IMR-90 (cell line): ENCODE measurements around the gene NUP153. TPM values are rescaled to one million over a fixed set of nuclear protein-coding genes. Genes with fewer than 3 reads are reported as not detected.
A peak's percentile ranks its signal among the peaks of the same experiment; 100 is the strongest.
"Not testable (repeated sequence)": the region's sequence is repeated elsewhere in the genome, so short reads cannot be mapped to it uniquely, and the experiment has no call there.

Source experiments
- ATAC-seq: fragments of 200-7000 bp; cut with Tn5 transposase; 2 replicates; pipeline ENCODE4 v1.9.1; 2020; ENCODE audit warnings: low read depth, mild to moderate bottlenecking, moderate library complexity
- BruUV-seq: library from RNA; stranded (reverse); fragments of 400-500 nt; replicated peaks from 2 replicates; lab custom pipeline; 2021; lab: Mats Ljungman, UMichigan
- CTCF ChIA-PET: fragments of 300-600 bp; formaldehyde crosslinking; extraction: SDS; loops from one replicate; lab custom pipeline; 2021; ENCODE audit warnings: antibody characterized with exemption; lab: Yijun Ruan, JAX
- POLR2A ChIA-PET: fragments of 300-600 bp; sonication (Branson Sonifier 250); formaldehyde crosslinking; loops from one replicate; lab custom pipeline; 2022; ENCODE audit warnings: antibody characterized with exemption; ENCODE audit not compliant: unreplicated experiment; lab: Charles Lee
- DNase-seq: peaks from one replicate; pipeline ENCODE4 v3.0.0; 2013
- H2AFZ ChIP-seq: replicated peaks from 2 replicates; pipeline ENCODE3; 2013; ENCODE audit warnings: low read length, mild to moderate bottlenecking; ENCODE audit not compliant: poor library complexity
- H2AK5ac ChIP-seq: 2 replicates; pipeline ENCODE4 v1.6.1; 2013; ENCODE audit warnings: low read depth, low read length, inconsistent platforms
- H2AK9ac ChIP-seq: replicated peaks from 2 replicates; pipeline ENCODE3; 2013; ENCODE audit warnings: mild to moderate bottlenecking, low read depth, low read length, moderate library complexity; ENCODE audit not compliant: poor library complexity
- H2BK120ac ChIP-seq: 2 replicates; pipeline ENCODE4 v1.6.1; 2013; ENCODE audit warnings: low read depth, low read length, inconsistent platforms
- H2BK15ac ChIP-seq: 3 replicates; pipeline ENCODE4 v1.6.1; 2013; ENCODE audit warnings: low read depth, low read length, inconsistent platforms
- H2BK20ac ChIP-seq: 2 replicates; pipeline ENCODE4 v1.6.1; 2013; ENCODE audit warnings: low read depth, mild to moderate bottlenecking, inconsistent platforms, low read length, moderate library complexity
- H2BK5ac ChIP-seq: 2 replicates; pipeline ENCODE4 v1.6.1; 2013; ENCODE audit warnings: mild to moderate bottlenecking, low read depth, low read length, inconsistent platforms; ENCODE audit not compliant: poor library complexity, severe bottlenecking
- H3K14ac ChIP-seq: replicated peaks from 2 replicates; pipeline ENCODE4 v1.6.1; 2013; ENCODE audit warnings: low read depth, low read length, inconsistent platforms
- H3K18ac ChIP-seq: 2 replicates; pipeline ENCODE4 v1.6.1; 2013; ENCODE audit warnings: low read depth, low read length, control low read depth
- H3K23ac ChIP-seq: 2 replicates; pipeline ENCODE4 v1.6.1; 2013; ENCODE audit warnings: low read depth, low read length, inconsistent platforms
- H3K27ac ChIP-seq: 2 replicates; pipeline ENCODE4 v1.5.1; 2013; ENCODE audit warnings: mild to moderate bottlenecking, control low read depth, low read length; ENCODE audit not compliant: insufficient read depth
- H3K27me3 ChIP-seq: 2 replicates; pipeline ENCODE4 v1.6.1; 2013; ENCODE audit warnings: low read length; ENCODE audit not compliant: control insufficient read depth, insufficient read depth
- H3K36me3 ChIP-seq: 2 replicates; pipeline ENCODE4 v1.6.1; 2013; ENCODE audit warnings: low read length, mixed read lengths; ENCODE audit not compliant: control insufficient read depth, insufficient read depth
- H3K4ac ChIP-seq: 2 replicates; pipeline ENCODE4 v1.6.1; 2013; ENCODE audit warnings: low read depth, low read length, inconsistent platforms
- H3K4me1 ChIP-seq: 2 replicates; pipeline ENCODE4 v1.6.1; 2013; ENCODE audit warnings: low read length, mixed read lengths; ENCODE audit not compliant: control insufficient read depth, insufficient read depth
- H3K4me2 ChIP-seq: 2 replicates; pipeline ENCODE4 v1.6.1; 2013; ENCODE audit warnings: low read depth, mild to moderate bottlenecking, control low read depth, low read length, moderate library complexity
- H3K4me3 ChIP-seq: 2 replicates; pipeline ENCODE4 v1.5.1; 2013; ENCODE audit warnings: low read depth, mild to moderate bottlenecking, control low read depth, low read length, moderate library complexity; ENCODE audit not compliant: insufficient read depth
- H3K56ac ChIP-seq: 2 replicates; pipeline ENCODE4 v1.6.1; 2013; ENCODE audit warnings: low read length, inconsistent platforms; ENCODE audit not compliant: insufficient read depth; ENCODE audit errors: extremely low read depth
- H3K79me1 ChIP-seq, 2 experiments: 2 replicates each; pipeline ENCODE4 v1.6.1; 2013; ENCODE audit warnings: low read length in 2 of 2, inconsistent platforms in 1 of 2, low read depth in 1 of 2
- H3K9ac ChIP-seq: 2 replicates; pipeline ENCODE4 v1.6.1; 2013; ENCODE audit warnings: low read depth, low read length, control low read depth
- H3K9me1 ChIP-seq: 2 replicates; pipeline ENCODE4 v1.6.1; 2013; ENCODE audit warnings: low read length, inconsistent platforms; ENCODE audit not compliant: insufficient read depth
- H3K9me3 ChIP-seq: 2 replicates; pipeline ENCODE4 v1.6.1; 2013; ENCODE audit warnings: low read length; ENCODE audit not compliant: control insufficient read depth, insufficient read depth
- H4K20me1 ChIP-seq: 2 replicates; pipeline ENCODE4 v1.6.1; 2013; ENCODE audit warnings: low read length, inconsistent platforms; ENCODE audit not compliant: insufficient read depth
- H4K5ac ChIP-seq: 2 replicates; pipeline ENCODE4 v1.6.1; 2013; ENCODE audit warnings: mild to moderate bottlenecking, low read depth, low read length, control low read depth
- H4K8ac ChIP-seq, 2 experiments: 2 replicates each; pipeline ENCODE4 v1.6.1; 2013; ENCODE audit warnings: low read depth in 2 of 2, low read length in 2 of 2, control low read depth in 1 of 2, inconsistent platforms in 1 of 2
- H4K91ac ChIP-seq: 2 replicates; pipeline ENCODE4 v1.6.1; 2013; ENCODE audit warnings: low read depth, low read length, inconsistent platforms; ENCODE audit not compliant: insufficient read depth
- WGBS, 2 experiments: methylation state at CpG; one replicate each; pipeline versions ENCODE4 v1.1.5 to v1.1.7; 2013; ENCODE audit warnings: missing lambda C conversion rate in 2 of 2; ENCODE audit not compliant: insufficient read length in 1 of 2; ENCODE audit errors: extremely low coverage in 2 of 2; 5-methylcytosine and 5-hydroxymethylcytosine counted together
- dilution Hi-C: fragments of 300-500 bp; cut with HindIII; formaldehyde crosslinking; loops from one replicate; pipeline ENCODE4 v1.14.3; 2018; ENCODE audit warnings: low sequenced_read_pairs; ENCODE audit not compliant: unreplicated experiment
- in situ Hi-C: fragments of 300-500 bp; cut with MboI; formaldehyde crosslinking; loops from 3 replicates; pipeline ENCODE4 v1.14.3; 2019; ENCODE audit warnings: low sequenced_read_pairs, inconsistent platforms, mixed read lengths
- intact Hi-C: fragments of 100-400 bp; cut with micrococcal nuclease; formaldehyde crosslinking; loops from 2 replicates; pipeline ENCODE4 v1.10.0; 2022
- polyA plus RNA-seq, 3 experiments: library from polyadenylated mRNA; depleted of rRNA; stranded (reverse); fragments of >200 nt; gene quantifications; 2 replicates each; pipeline ENCODE4 v1.2.3, GENCODE V29; 2012; ENCODE audit warnings: low replicate concordance in 1 of 3
- total RNA-seq: library from RNA; depleted of rRNA; stranded (reverse); fragments of >200 nt; gene quantifications from 2 replicates; pipeline ENCODE4 v1.2.3, GENCODE V29; 2012

Gene NUP153
- total and polyA plus RNA-seq, 2 of the 4 experiments (the other 2 are of a cell fraction) = 17.2 to 39.4 TPM

DNA sequence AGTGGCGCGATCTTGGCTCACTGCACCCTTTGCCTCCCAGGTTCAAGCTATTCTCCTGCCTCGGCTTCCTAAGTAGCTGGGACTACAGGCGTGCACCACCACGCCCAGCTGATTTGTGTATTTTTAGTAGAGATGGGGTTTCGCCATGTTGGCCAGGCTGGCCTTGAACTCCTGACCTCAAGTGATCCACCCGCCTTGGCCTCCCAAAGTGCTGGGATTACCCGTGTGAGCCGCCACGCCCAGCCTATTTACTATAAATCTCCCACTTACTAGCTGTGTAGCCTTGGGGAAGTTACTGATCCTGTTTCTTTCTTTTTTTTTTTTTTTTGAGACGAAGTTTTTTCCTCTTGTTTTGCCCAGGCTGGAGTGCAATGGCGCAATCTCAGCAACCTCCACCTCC, 1.3 kb upstream of the NUP153 start:
- H4K5ac ChIP-seq, H3K36me3 ChIP-seq, dilution Hi-C loops, H3K23ac ChIP-seq, H2BK20ac ChIP-seq, H2BK5ac ChIP-seq, H2BK120ac ChIP-seq, H4K20me1 ChIP-seq, H3K4me3 ChIP-seq, DNase-seq, BruUV-seq, H3K14ac ChIP-seq, H4K8ac ChIP-seq, H3K4me1 ChIP-seq, intact Hi-C loops, H3K9me3 ChIP-seq, POLR2A ChIA-PET, H3K4me2 ChIP-seq, H3K56ac ChIP-seq, in situ Hi-C loops, H3K9ac ChIP-seq, H2AFZ ChIP-seq, ATAC-seq, H3K27ac ChIP-seq, H3K4ac ChIP-seq, H2BK15ac ChIP-seq, H2AK9ac ChIP-seq, H4K91ac ChIP-seq, H3K18ac ChIP-seq, H3K9me1 ChIP-seq, H3K27me3 ChIP-seq: not testable (repeated sequence)
- WGBS, 2 experiments = no CpG with 5 or more reads among the region's 12 CpGs
- CTCF ChIA-PET = interaction anchor here (0.6 to 0.8 kb wide), 2 partner anchors 107 to 666 kb away, joined by 4 to 5 read pairs; no protein-coding TSS in a partner anchor
- 0 out of 2 replicates have a peak overlapping the region, but pooled peaks have one; percentile 22 for H2AK5ac ChIP-seq
- H3K79me1 ChIP-seq = peaks cover 0 to 20% of the 10 kb centered on the region in 2 experiments; a peak in 2 of 4 replicates
